DOHH2 (cell line): ENCODE results near the gene CCDC146.

Experiments used
- H3F3A ChIP-seq: fragments of 200-600 bp; sonication (generic), shearing (Covaris generic); 2 replicates; pipeline ENCODE4 v1.6.0; 2016; ENCODE audit warnings: antibody characterized with exemption, mild to moderate bottlenecking; ENCODE audit not compliant: control insufficient read depth, insufficient read depth
- H3K27ac ChIP-seq: fragments of 200-600 bp; sonication (generic); 2 replicates; pipeline ENCODE4 v1.5.1; 2014; ENCODE audit warnings: low read depth, mild to moderate bottlenecking, low read length, moderate library complexity
- H3K27me3 ChIP-seq: fragments of 200-600 bp; sonication (generic); 2 replicates; pipeline ENCODE4 v1.6.1; 2014; ENCODE audit warnings: mild to moderate bottlenecking, low read length, mixed read lengths; ENCODE audit not compliant: control insufficient read depth
- H3K36me3 ChIP-seq: fragments of 200-600 bp; sonication (generic); 2 replicates; pipeline ENCODE4 v1.6.1; 2014; ENCODE audit warnings: mild to moderate bottlenecking, low read length, moderate library complexity, mixed read lengths; ENCODE audit not compliant: control insufficient read depth
- H3K4me1 ChIP-seq: fragments of 200-600 bp; sonication (generic); 2 replicates; pipeline ENCODE4 v1.6.1; 2014; ENCODE audit warnings: mild to moderate bottlenecking, low read length, mixed read lengths; ENCODE audit not compliant: control insufficient read depth
- H3K4me2 ChIP-seq: fragments of 200-600 bp; sonication (generic); 2 replicates; pipeline ENCODE4 v1.6.0; 2014; ENCODE audit warnings: mild to moderate bottlenecking, low read length, moderate library complexity
- H3K4me3 ChIP-seq: fragments of 200-600 bp; sonication (generic); 2 replicates; pipeline ENCODE4 v1.5.1; 2014; ENCODE audit warnings: mild to moderate bottlenecking, low read length, mixed read lengths
- H3K79me2 ChIP-seq: fragments of 200-600 bp; sonication (generic); 2 replicates; pipeline ENCODE4 v1.6.1; 2014; ENCODE audit warnings: mild to moderate bottlenecking, low read length, mixed read lengths; ENCODE audit not compliant: control insufficient read depth
- H3K9me2 ChIP-seq: fragments of 200-600 bp; sonication (generic); replicated peaks from 2 replicates; pipeline ENCODE4 v1.6.1; 2014; ENCODE audit warnings: mild to moderate bottlenecking, low read length, mixed read lengths; ENCODE audit not compliant: control insufficient read depth
- H3K9me3 ChIP-seq: fragments of 200-600 bp; sonication (generic); 2 replicates; pipeline ENCODE4 v1.6.1; 2014; ENCODE audit warnings: antibody characterized with exemption, low read length, mixed read lengths; ENCODE audit not compliant: control insufficient read depth, insufficient read depth
- H4K20me1 ChIP-seq: fragments of 200-600 bp; sonication (generic); 2 replicates; pipeline ENCODE4 v1.6.0; 2014; ENCODE audit warnings: low read depth, mild to moderate bottlenecking, antibody characterized with exemption, low read length, moderate library complexity; ENCODE audit not compliant: control insufficient read depth, insufficient read depth
- CTCF ChIP-seq: fragments of 200-600 bp; sonication (generic); IDR thresholded peaks from one replicate; pipeline ENCODE4 v1.5.1; 2014; ENCODE audit warnings: antibody characterized with exemption, mild to moderate bottlenecking, low read depth, low read length; ENCODE audit not compliant: poor library complexity, severe bottlenecking
- EZH2phosphoT487 ChIP-seq: fragments of 200-600 bp; sonication (generic); IDR thresholded peaks from 2 replicates; pipeline ENCODE4 v1.6.1; 2017; ENCODE audit warnings: borderline replicate concordance, mild to moderate bottlenecking, antibody characterized with exemption, low read length, moderate library complexity, mixed read lengths

Gene CCDC146

GRCh38 chr7:77200542-77200941 lies 78.1 kb downstream of the CCDC146 start:
- Histone ChIP-seq H3K9me3 (no peaks in the 10 kb centered on the region), H3K27me3 (no peaks in the 10 kb centered on the region), H3K79me2 (no peaks in the 10 kb centered on the region), H3K36me3 (no peaks in the 10 kb centered on the region), H3K4me2 (peak overlapping the region; percentile 71), H3K4me3 (peak overlapping the region; percentile 55), H3K4me1 (peaks cover 25% of the 10 kb centered on the region), H3F3A (0 out of 2 replicates have a peak, but pooled peaks cover 2% of the 10 kb centered on the region), H3K9me2 (no peaks in the 10 kb centered on the region; the same call in 1 of the 2 replicates), H4K20me1 (no peaks in the 10 kb centered on the region), H3K27ac (peak overlapping the region; percentile 20; the same call in 1 of the 2 replicates)
- TF ChIP-seq CTCF = no peak
- no peak for TF ChIP-seq EZH2phosphoT487

GRCh38 chr7:77202481-77202976 lies 80.1 kb downstream of the CCDC146 start:
- Histone ChIP-seq H3F3A (0 out of 2 replicates have a peak, but pooled peaks cover 2% of the 10 kb centered on the region), H3K4me3 (no peak overlapping the region), H3K79me2 (no peaks in the 10 kb centered on the region), H3K4me1 (peaks cover 25% of the 10 kb centered on the region), H3K36me3 (no peaks in the 10 kb centered on the region), H3K27ac (no peak overlapping the region), H3K9me2 (no peaks in the 10 kb centered on the region; the same call in 1 of the 2 replicates), H3K9me3 (no peaks in the 10 kb centered on the region), H3K27me3 (no peaks in the 10 kb centered on the region), H3K4me2 (no peak overlapping the region), H4K20me1 (no peaks in the 10 kb centered on the region)
- TF ChIP-seq CTCF (no peak), EZH2phosphoT487 (no peak)

- no peaks in the 10 kb centered on the region; the same call in 1 of the 2 replicates for H3K36me3 ChIP-seq
- no peak overlapping the region for H3K27ac ChIP-seq
- no peaks in the 10 kb centered on the region for H3K27me3 ChIP-seq
- H3K79me2 ChIP-seq = no peaks in the 10 kb centered on the region
- TF ChIP-seq CTCF (no peak), EZH2phosphoT487 (no peak)
- no peaks in the 10 kb centered on the region for H4K20me1 ChIP-seq
- H3K9me3 ChIP-seq = peaks cover 26% of the 10 kb centered on the region
- 0 out of 2 replicates have a peak, but pooled peaks cover 2% of the 10 kb centered on the region for H3F3A ChIP-seq
- H3K4me3 ChIP-seq = no peak overlapping the region
- no peak overlapping the region for H3K4me2 ChIP-seq
- peaks cover 8% of the 10 kb centered on the region for H3K4me1 ChIP-seq
- H3K9me2 ChIP-seq = no peaks in the 10 kb centered on the region
Observed at GRCh38 chr7:77205706-77206105, 83.3 kb downstream of the CCDC146 start.
